ENCODE results near the gene PLEKHG7. TPM values are rescaled to one million over a fixed set of nuclear protein-coding genes. Genes with fewer than 3 reads are reported as not detected.
A peak's percentile ranks its signal among the peaks of the same experiment; 100 is the strongest.

The PLEKHG7 gene
- total RNA-seq, 4 donors from 2014 or later: not detected

DNA sequence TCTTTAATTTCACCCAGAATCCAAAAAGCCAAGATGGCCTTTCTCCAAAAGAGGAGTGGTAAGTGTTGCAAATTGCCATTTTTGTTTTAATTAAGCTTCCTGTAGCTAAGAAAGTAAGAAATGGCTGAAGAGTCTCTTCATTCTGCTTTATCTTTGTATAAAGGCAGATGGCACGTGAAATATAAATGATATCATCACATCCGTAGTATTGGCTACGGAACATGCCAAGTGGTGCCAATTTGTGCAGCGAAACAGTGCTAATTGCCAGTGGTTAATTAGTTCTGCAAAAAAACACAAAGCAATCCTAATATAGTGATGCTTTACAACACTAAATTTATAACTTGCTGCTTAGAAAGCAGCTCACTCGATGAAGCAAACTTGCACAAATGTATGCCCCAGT, 29.4 kb downstream of the PLEKHG7 start:
- Histone ChIP-seq H3K27me3 (no peaks in the 10 kb centered on the region), H3K36me3 (no peaks in the 10 kb centered on the region), H3K4me3 (no peak overlapping the region), H3K27ac (no peak overlapping the region), H3K9me3 (no peaks in the 10 kb centered on the region), H3K4me1 (peaks cover 5 to 19% (median 8%) of the 10 kb centered on the region in 3 donors)
- no peak for ATAC-seq
- TF ChIP-seq POLR2AphosphoS5 (IDR thresholded peaks at IDR 0.05) (no peak), POLR2A (IDR thresholded peaks at IDR 0.05) (no peak), EP300 (IDR thresholded peaks at IDR 0.05) (no peak)
- TF ChIP-seq, protein P1, sequence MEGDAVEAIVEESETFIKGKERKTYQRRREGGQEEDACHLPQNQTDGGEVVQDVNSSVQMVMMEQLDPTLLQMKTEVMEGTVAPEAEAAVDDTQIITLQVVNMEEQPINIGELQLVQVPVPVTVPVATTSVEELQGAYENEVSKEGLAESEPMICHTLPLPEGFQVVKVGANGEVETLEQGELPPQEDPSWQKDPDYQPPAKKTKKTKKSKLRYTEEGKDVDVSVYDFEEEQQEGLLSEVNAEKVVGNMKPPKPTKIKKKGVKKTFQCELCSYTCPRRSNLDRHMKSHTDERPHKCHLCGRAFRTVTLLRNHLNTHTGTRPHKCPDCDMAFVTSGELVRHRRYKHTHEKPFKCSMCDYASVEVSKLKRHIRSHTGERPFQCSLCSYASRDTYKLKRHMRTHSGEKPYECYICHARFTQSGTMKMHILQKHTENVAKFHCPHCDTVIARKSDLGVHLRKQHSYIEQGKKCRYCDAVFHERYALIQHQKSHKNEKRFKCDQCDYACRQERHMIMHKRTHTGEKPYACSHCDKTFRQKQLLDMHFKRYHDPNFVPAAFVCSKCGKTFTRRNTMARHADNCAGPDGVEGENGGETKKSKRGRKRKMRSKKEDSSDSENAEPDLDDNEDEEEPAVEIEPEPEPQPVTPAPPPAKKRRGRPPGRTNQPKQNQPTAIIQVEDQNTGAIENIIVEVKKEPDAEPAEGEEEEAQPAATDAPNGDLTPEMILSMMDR (IDR thresholded peaks at IDR 0.05): no peak
- 58 to 72% methylated on average over 5 of the region's 5 CpGs for WGBS, 2 donors (ENCODE audit: low coverage in 1 of 2)

DNA sequence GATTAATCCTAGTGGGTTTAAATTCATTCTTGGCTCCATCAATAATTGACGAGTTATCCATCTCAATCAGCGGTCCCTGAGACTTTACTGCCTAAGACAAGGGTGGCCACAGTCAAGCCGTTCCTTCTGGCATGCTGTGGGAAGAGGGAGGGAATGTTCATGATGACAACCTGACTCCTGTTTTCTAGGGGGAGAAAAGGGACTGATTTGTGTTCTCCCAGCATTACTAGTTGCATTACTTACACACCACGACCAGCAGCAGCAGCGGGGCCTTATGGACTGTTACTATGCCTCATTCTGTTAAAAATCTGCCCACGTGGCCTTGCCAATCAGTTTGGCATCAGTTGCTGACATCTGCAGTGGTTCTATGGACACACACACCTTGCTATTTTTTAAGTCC, 29.9 kb downstream of the PLEKHG7 start:
- no peaks in the 10 kb centered on the region for H3K27me3 ChIP-seq
- no peak overlapping the region for H3K4me3 ChIP-seq
- WGBS, 2 donors (ENCODE audit: low coverage in 1 of 2): 84 to 88% methylated on average over 4 to 6 of the region's 6 CpGs
- ATAC-seq: no peak
- TF ChIP-seq, protein P1 (IDR thresholded peaks at IDR 0.05): no peak
- TF ChIP-seq POLR2AphosphoS5 (IDR thresholded peaks at IDR 0.05) (no peak), EP300 (IDR thresholded peaks at IDR 0.05) (no peak), POLR2A (IDR thresholded peaks at IDR 0.05) (no peak)
- H3K9me3 ChIP-seq: no peaks in the 10 kb centered on the region
- H3K36me3 ChIP-seq: no peaks in the 10 kb centered on the region
- H3K27ac ChIP-seq: no peak overlapping the region
- peaks cover 5 to 19% (median 8%) of the 10 kb centered on the region in 3 donors for H3K4me1 ChIP-seq

DNA sequence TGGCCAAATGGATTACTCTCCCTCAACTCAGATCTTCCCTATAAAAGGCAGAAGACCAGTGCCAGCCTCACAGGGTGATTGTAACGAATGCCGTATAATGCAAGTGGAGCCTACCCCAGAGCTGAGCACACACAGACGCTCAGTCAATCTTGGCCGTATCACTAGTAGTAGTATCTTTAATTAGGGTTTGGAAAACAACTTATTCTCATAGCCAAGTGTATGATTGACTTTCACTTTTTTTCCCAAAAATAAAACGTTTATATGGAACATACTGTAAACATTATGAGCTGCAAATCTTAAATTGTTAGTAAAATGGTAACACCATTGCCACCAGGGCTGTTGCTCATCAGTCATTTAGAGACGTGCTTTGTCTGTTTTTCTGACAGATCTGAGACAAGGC, 30.4 kb downstream of the PLEKHG7 start:
- Histone ChIP-seq H3K36me3 (no peaks in the 10 kb centered on the region), H3K4me1 (peaks cover 5 to 19% (median 8%) of the 10 kb centered on the region in 3 donors), H3K27ac (no peak overlapping the region), H3K9me3 (no peaks in the 10 kb centered on the region), H3K27me3 (no peaks in the 10 kb centered on the region), H3K4me3 (no peak overlapping the region)
- TF ChIP-seq EP300 (IDR thresholded peaks at IDR 0.05): no peak
- TF ChIP-seq, protein P1 (IDR thresholded peaks at IDR 0.05): no peak
- TF ChIP-seq POLR2A (IDR thresholded peaks at IDR 0.05): no peak
- TF ChIP-seq POLR2AphosphoS5 (IDR thresholded peaks at IDR 0.05): no peak
- no peak for ATAC-seq
- 70 to 82% methylated on average over 4 to 6 of the region's 6 CpGs for WGBS, 2 donors (ENCODE audit: low coverage in 1 of 2)

- no peak overlapping the region for H3K27ac ChIP-seq
- no peak for ATAC-seq
- no peaks in the 10 kb centered on the region for H3K27me3 ChIP-seq
- H3K4me3 ChIP-seq: no peak overlapping the region
- H3K36me3 ChIP-seq: no peaks in the 10 kb centered on the region
- WGBS, 2 donors (ENCODE audit: low coverage in 1 of 2): 37 to 76% methylated on average over 2 to 3 of the region's 3 CpGs
- H3K9me3 ChIP-seq: no peaks in the 10 kb centered on the region
- H3K4me1 ChIP-seq: peaks cover 5 to 19% (median 8%) of the 10 kb centered on the region in 3 donors
- TF ChIP-seq POLR2AphosphoS5 (IDR thresholded peaks at IDR 0.05) (no peak), EP300 (IDR thresholded peaks at IDR 0.05) (no peak), POLR2A (IDR thresholded peaks at IDR 0.05) (no peak)
- TF ChIP-seq, protein P1 (IDR thresholded peaks at IDR 0.05): no peak
Observed at GRCh38 chr12:92733661-92734060, 30.9 kb downstream of the PLEKHG7 start.

DNA sequence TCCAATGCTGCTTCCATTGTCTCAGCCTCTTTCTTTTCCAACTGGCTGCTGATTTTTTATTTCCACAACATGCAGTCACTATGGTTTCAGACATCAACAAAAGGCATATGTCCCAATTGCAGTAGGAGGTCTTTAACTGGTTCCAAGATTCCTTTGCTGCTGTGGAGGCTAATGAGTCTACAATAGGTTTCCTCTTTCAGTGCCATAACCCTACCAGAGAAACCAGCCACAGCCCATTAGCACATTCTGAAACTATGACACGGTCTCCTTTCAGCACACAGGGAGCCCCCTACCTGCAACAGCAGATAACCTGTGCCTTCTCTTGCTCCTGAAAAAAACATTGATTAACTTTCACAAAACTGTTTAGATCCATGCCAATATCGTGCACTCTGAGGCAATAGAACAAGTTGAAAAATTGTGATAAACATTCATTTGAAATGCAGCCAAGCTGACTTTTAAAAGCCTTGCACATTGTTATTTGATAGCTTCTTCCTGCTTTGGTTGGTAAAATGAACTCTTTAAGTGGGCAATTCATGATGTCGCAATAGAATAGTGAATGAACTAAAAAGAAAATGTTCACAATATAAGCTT, 32.4 kb downstream of the PLEKHG7 start:
- H3K27me3 ChIP-seq: no peaks in the 10 kb centered on the region
- H3K27ac ChIP-seq: peak overlapping the region in 2 of 4 donors; percentile 28 to 37
- TF ChIP-seq, protein P1 (IDR thresholded peaks at IDR 0.05): peak in 1 of 4 experiments; percentile 15
- TF ChIP-seq POLR2A (IDR thresholded peaks at IDR 0.05): no peak
- TF ChIP-seq POLR2AphosphoS5 (IDR thresholded peaks at IDR 0.05): no peak
- TF ChIP-seq EP300 (IDR thresholded peaks at IDR 0.05): no peak
- H3K36me3 ChIP-seq: no peaks in the 10 kb centered on the region
- peak; percentile 74 for ATAC-seq
- H3K4me3 ChIP-seq: no peak overlapping the region
- peaks cover 5 to 19% (median 8%) of the 10 kb centered on the region in 3 donors for H3K4me1 ChIP-seq
- WGBS, 2 donors (ENCODE audit: low coverage in 1 of 2): 19 to 31% methylated on average over 2 to 3 of the region's 3 CpGs
- no peaks in the 10 kb centered on the region for H3K9me3 ChIP-seq
